ENCODE data around the gene KLHL26.

KLHL26 gene

GRCh38 chr19:18608102-18608804, 28.6 kb upstream of the KLHL26 start:
- no peak for TF ChIP-seq CTCF (IDR thresholded peaks at IDR 0.05)

GRCh38 chr19:18608805-18609716, 27.8 kb upstream of the KLHL26 start:
- no peak overlapping the region for H3K4me3 ChIP-seq
- H3K4me1 ChIP-seq, result peaks cover 0 to 62% (median 49%) of the 10 kb centered on the region in 4 donors
- TF ChIP-seq CTCF (IDR thresholded peaks at IDR 0.05), result no peak
- DNase-seq, result no peak
- no peaks in the 10 kb centered on the region for H3K36me3 ChIP-seq
- H3K27ac ChIP-seq, result no peak overlapping the region
- H3K27me3 ChIP-seq, result peaks cover 10 to 96% of the 10 kb centered on the region in 2 donors
- no peaks in the 10 kb centered on the region for H3K9me3 ChIP-seq
- intact Hi-C loops (cut with DNase I; ENCODE audit: low total_unique reads), result no loop called here

More at GRCh38 chr19:18608102-18608804, 28.6 kb upstream of the KLHL26 start:
- Histone ChIP-seq H3K4me1 (peaks cover 0 to 64% (median 56%) of the 10 kb centered on the region in 4 donors), H3K9me3 (no peaks in the 10 kb centered on the region), H3K27me3 (peaks cover 10 to 95% of the 10 kb centered on the region in 2 donors), H3K27ac (peak overlapping the region in 1 of 2 donors; percentile 68), H3K36me3 (no peaks in the 10 kb centered on the region), H3K4me3 (peak overlapping the region; percentile 46 to 52)
- intact Hi-C loops (cut with DNase I; ENCODE audit: low total_unique reads), result no loop called here
- no peak for DNase-seq

- Histone ChIP-seq H3K4me1 (peaks cover 0 to 58% (median 45%) of the 10 kb centered on the region in 4 donors), H3K9me3 (no peaks in the 10 kb centered on the region), H3K27me3 (peaks cover 10 to 96% of the 10 kb centered on the region in 2 donors), H3K4me3 (no peak overlapping the region), H3K27ac (no peak overlapping the region), H3K36me3 (no peaks in the 10 kb centered on the region)
- no peak for DNase-seq
- TF ChIP-seq CTCF (IDR thresholded peaks at IDR 0.05), result no peak
- intact Hi-C loops (cut with DNase I; ENCODE audit: low total_unique reads), result no loop called here
Observed at GRCh38 chr19:18609717-18610051, 27.1 kb upstream of the KLHL26 start.

DNA sequence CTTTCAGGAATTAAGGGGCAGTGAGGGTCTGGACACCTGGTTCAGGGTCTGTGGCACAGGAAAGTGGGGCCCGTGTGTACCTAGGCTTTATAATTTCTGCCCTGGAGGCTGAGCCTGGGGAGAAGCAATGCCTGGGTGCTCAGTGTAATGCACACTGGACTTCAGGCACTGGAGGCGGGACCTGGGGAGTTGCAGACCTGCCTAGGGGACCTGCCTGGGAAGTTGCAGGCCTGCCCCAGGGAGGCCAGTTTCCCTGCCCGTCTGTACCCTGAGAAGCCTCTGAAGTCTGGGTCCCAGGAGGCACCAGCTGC, 26.6 kb upstream of the KLHL26 start:
- H3K27ac ChIP-seq, result no peak overlapping the region
- H3K4me1 ChIP-seq, result peaks cover 0 to 57% (median 45%) of the 10 kb centered on the region in 4 donors
- intact Hi-C loops (cut with DNase I; ENCODE audit: low total_unique reads), result no loop called here
- H3K36me3 ChIP-seq, result no peaks in the 10 kb centered on the region
- peaks cover 10 to 96% of the 10 kb centered on the region in 2 donors for H3K27me3 ChIP-seq
- H3K9me3 ChIP-seq, result no peaks in the 10 kb centered on the region
- DNase-seq, result no peak
- H3K4me3 ChIP-seq, result no peak overlapping the region
- TF ChIP-seq CTCF (IDR thresholded peaks at IDR 0.05), result no peak

- Histone ChIP-seq H3K36me3 (no peaks in the 10 kb centered on the region), H3K9me3 (no peaks in the 10 kb centered on the region), H3K27me3 (peaks cover 10 to 96% of the 10 kb centered on the region in 2 donors), H3K4me1 (peaks cover 0 to 52% (median 42%) of the 10 kb centered on the region in 4 donors), H3K4me3 (no peak overlapping the region), H3K27ac (no peak overlapping the region)
- intact Hi-C loops (cut with DNase I; ENCODE audit: low total_unique reads), result no loop called here
- no peak for TF ChIP-seq CTCF (IDR thresholded peaks at IDR 0.05)
- no peak for DNase-seq
Observed at GRCh38 chr19:18610556-18611326, 26.1 kb upstream of the KLHL26 start.
